Measurements from ENCODE around the gene ZNF391.
A peak's percentile ranks its signal among the peaks of the same experiment; 100 is the strongest.

The ZNF391 gene

GRCh38 chr6:27439371-27439770 is 50.8 kb downstream of the ZNF391 start:
- POLR2A ChIA-PET, result no interaction called here
- 91% methylated on average over 3 of the region's 4 CpGs for WGBS (ENCODE audit: insufficient coverage)
- CTCF ChIA-PET, result interaction anchor here (0.7 kb wide), 1 partner anchor 18 kb away, joined by 3 read pairs; no protein-coding TSS in a partner anchor

GRCh38 chr6:27441001-27441400 is 52.4 kb downstream of the ZNF391 start:
- no peak overlapping the region for H3K4me3 ChIP-seq (ENCODE audit: control insufficient read depth in 1 of 7, extremely low read depth in 1 of 7, insufficient read depth in 4 of 7, low read depth in 2 of 7, low read length in 6 of 7)
- CTCF ChIA-PET, result no interaction called here
- no peaks in the 10 kb centered on the region for H3K27me3 ChIP-seq (replicated peaks in 2 of 5; ENCODE audit: control insufficient read depth in 4 of 5, insufficient read depth in 5 of 5, low read length in 4 of 5)
- no peaks in the 10 kb centered on the region for H3K4me1 ChIP-seq (ENCODE audit: control extremely low read depth in 1 of 4, control insufficient read depth in 4 of 4, insufficient read depth in 4 of 4, low read length in 3 of 4)
- POLR2A ChIA-PET, result no interaction called here
- no peak for DNase-seq
- WGBS (ENCODE audit: insufficient coverage), result 95% methylated on average over 3 of the region's 3 CpGs
- H3K36me3 ChIP-seq (ENCODE audit: control insufficient read depth in 4 of 4, insufficient read depth in 4 of 4, low read length in 3 of 4), result peaks cover 0 to 9% (median 2%) of the 10 kb centered on the region in 4 experiments
- no peak overlapping the region for H3K27ac ChIP-seq (ENCODE audit: insufficient read depth in 1 of 2, low read depth in 1 of 2, low read length in 2 of 2, poor library complexity in 1 of 2, severe bottlenecking in 2 of 2)
- H3K9me3 ChIP-seq (ENCODE audit: control extremely low read depth in 1 of 5, control insufficient read depth in 4 of 5, insufficient read depth in 2 of 5, low read depth in 1 of 5, low read length in 4 of 5), result peaks cover 14 to 58% (median 20%) of the 10 kb centered on the region in 5 experiments

More at GRCh38 chr6:27439371-27439770, 50.8 kb downstream of the ZNF391 start:
- no peaks in the 10 kb centered on the region for H3K27me3 ChIP-seq (replicated peaks in 2 of 5; ENCODE audit: control insufficient read depth in 4 of 5, insufficient read depth in 5 of 5, low read length in 4 of 5)
- H3K9me3 ChIP-seq (ENCODE audit: control extremely low read depth in 1 of 5, control insufficient read depth in 4 of 5, insufficient read depth in 2 of 5, low read depth in 1 of 5, low read length in 4 of 5), result peaks cover 10 to 51% (median 14%) of the 10 kb centered on the region in 5 experiments
- no peaks in the 10 kb centered on the region for H3K4me1 ChIP-seq (ENCODE audit: control extremely low read depth in 1 of 4, control insufficient read depth in 4 of 4, insufficient read depth in 4 of 4, low read length in 3 of 4)
- H3K27ac ChIP-seq (ENCODE audit: insufficient read depth in 1 of 2, low read depth in 1 of 2, low read length in 2 of 2, poor library complexity in 1 of 2, severe bottlenecking in 2 of 2), result no peak overlapping the region
- DNase-seq, result no peak
- peaks cover 0 to 5% (median 1%) of the 10 kb centered on the region in 4 experiments for H3K36me3 ChIP-seq (ENCODE audit: control insufficient read depth in 4 of 4, insufficient read depth in 4 of 4, low read length in 3 of 4)
- H3K4me3 ChIP-seq (ENCODE audit: control insufficient read depth in 1 of 7, extremely low read depth in 1 of 7, insufficient read depth in 4 of 7, low read depth in 2 of 7, low read length in 6 of 7), result no peak overlapping the region

- no peak for DNase-seq
- WGBS (ENCODE audit: insufficient coverage), result 100% methylated on average over 1 of the region's 1 CpG
Measured at GRCh38 chr6:27442932-27443331, 54.4 kb downstream of the ZNF391 start.

GRCh38 chr6:27448456-27448855 is 59.9 kb downstream of the ZNF391 start:
- H3K9me3 ChIP-seq (ENCODE audit: control extremely low read depth in 1 of 5, control insufficient read depth in 4 of 5, insufficient read depth in 2 of 5, low read depth in 1 of 5, low read length in 4 of 5), result peaks cover 40 to 94% (median 54%) of the 10 kb centered on the region in 5 experiments
- WGBS (ENCODE audit: insufficient coverage), result 100% methylated on average over 1 of the region's 1 CpG

More at GRCh38 chr6:27442932-27443331, 54.4 kb downstream of the ZNF391 start:
- no peak overlapping the region for H3K27ac ChIP-seq (ENCODE audit: insufficient read depth in 1 of 2, low read depth in 1 of 2, low read length in 2 of 2, poor library complexity in 1 of 2, severe bottlenecking in 2 of 2)
- H3K4me3 ChIP-seq (ENCODE audit: control insufficient read depth in 1 of 7, extremely low read depth in 1 of 7, insufficient read depth in 4 of 7, low read depth in 2 of 7, low read length in 6 of 7), result no peak overlapping the region
- H3K9me3 ChIP-seq (ENCODE audit: control extremely low read depth in 1 of 5, control insufficient read depth in 4 of 5, insufficient read depth in 2 of 5, low read depth in 1 of 5, low read length in 4 of 5), result peaks cover 16 to 65% (median 25%) of the 10 kb centered on the region in 5 experiments
- peaks cover 3 to 17% (median 3%) of the 10 kb centered on the region in 4 experiments for H3K36me3 ChIP-seq (ENCODE audit: control insufficient read depth in 4 of 4, insufficient read depth in 4 of 4, low read length in 3 of 4)
- H3K4me1 ChIP-seq (ENCODE audit: control extremely low read depth in 1 of 4, control insufficient read depth in 4 of 4, insufficient read depth in 4 of 4, low read length in 3 of 4), result no peaks in the 10 kb centered on the region
- ChIA-PET CTCF (no interaction called here), POLR2A (no interaction called here)
- H3K27me3 ChIP-seq (replicated peaks in 2 of 5; ENCODE audit: control insufficient read depth in 4 of 5, insufficient read depth in 5 of 5, low read length in 4 of 5), result no peaks in the 10 kb centered on the region

GRCh38 chr6:27451660-27452390 is 63.3 kb downstream of the ZNF391 start:
- no CpG with 5 or more reads among the region's 9 CpGs for WGBS (ENCODE audit: insufficient coverage)
- Histone ChIP-seq H3K4me1 (ENCODE audit: control extremely low read depth in 1 of 4, control insufficient read depth in 4 of 4, insufficient read depth in 4 of 4, low read length in 3 of 4) (no peaks in the 10 kb centered on the region), H3K27ac (ENCODE audit: insufficient read depth in 1 of 2, low read depth in 1 of 2, low read length in 2 of 2, poor library complexity in 1 of 2, severe bottlenecking in 2 of 2) (no peak overlapping the region), H3K4me3 (ENCODE audit: control insufficient read depth in 1 of 7, extremely low read depth in 1 of 7, insufficient read depth in 4 of 7, low read depth in 2 of 7, low read length in 6 of 7) (peak overlapping the region in 1 of 7 experiments; percentile 27), H3K9me3 (ENCODE audit: control extremely low read depth in 1 of 5, control insufficient read depth in 4 of 5, insufficient read depth in 2 of 5, low read depth in 1 of 5, low read length in 4 of 5) (peaks cover 44 to 98% (median 66%) of the 10 kb centered on the region in 5 experiments), H3K27me3 (replicated peaks in 2 of 5; ENCODE audit: control insufficient read depth in 4 of 5, insufficient read depth in 5 of 5, low read length in 4 of 5) (no peaks in the 10 kb centered on the region), H3K36me3 (ENCODE audit: control insufficient read depth in 4 of 4, insufficient read depth in 4 of 4, low read length in 3 of 4) (peaks cover 61 to 86% (median 68%) of the 10 kb centered on the region in 4 experiments)
- DNase-seq, result peak in 1 of 3 donors; percentile 18
- POLR2A ChIA-PET, result no interaction called here
- CTCF ChIA-PET, result no interaction called here

More at GRCh38 chr6:27448456-27448855, 59.9 kb downstream of the ZNF391 start:
- Histone ChIP-seq H3K4me1 (ENCODE audit: control extremely low read depth in 1 of 4, control insufficient read depth in 4 of 4, insufficient read depth in 4 of 4, low read length in 3 of 4) (no peaks in the 10 kb centered on the region), H3K27ac (ENCODE audit: insufficient read depth in 1 of 2, low read depth in 1 of 2, low read length in 2 of 2, poor library complexity in 1 of 2, severe bottlenecking in 2 of 2) (no peak overlapping the region), H3K36me3 (ENCODE audit: control insufficient read depth in 4 of 4, insufficient read depth in 4 of 4, low read length in 3 of 4) (peaks cover 30 to 61% (median 39%) of the 10 kb centered on the region in 4 experiments), H3K4me3 (ENCODE audit: control insufficient read depth in 1 of 7, extremely low read depth in 1 of 7, insufficient read depth in 4 of 7, low read depth in 2 of 7, low read length in 6 of 7) (no peak overlapping the region), H3K27me3 (replicated peaks in 2 of 5; ENCODE audit: control insufficient read depth in 4 of 5, insufficient read depth in 5 of 5, low read length in 4 of 5) (no peaks in the 10 kb centered on the region)
- DNase-seq, result no peak
- ChIA-PET POLR2A (no interaction called here), CTCF (interaction anchor here (0.7 to 1.3 kb wide), 2 partner anchors 10 to 13 kb away, joined by 3 read pairs; no protein-coding TSS in a partner anchor)

GRCh38 chr6:27452496-27452897 is 63.9 kb downstream of the ZNF391 start:
- no CpG with 5 or more reads among the region's 3 CpGs for WGBS (ENCODE audit: insufficient coverage)
- POLR2A ChIA-PET, result no interaction called here
- H3K36me3 ChIP-seq (ENCODE audit: control insufficient read depth in 4 of 4, insufficient read depth in 4 of 4, low read length in 3 of 4), result peaks cover 68 to 93% (median 74%) of the 10 kb centered on the region in 4 experiments
- no peaks in the 10 kb centered on the region for H3K4me1 ChIP-seq (ENCODE audit: control extremely low read depth in 1 of 4, control insufficient read depth in 4 of 4, insufficient read depth in 4 of 4, low read length in 3 of 4)
- H3K27ac ChIP-seq (ENCODE audit: insufficient read depth in 1 of 2, low read depth in 1 of 2, low read length in 2 of 2, poor library complexity in 1 of 2, severe bottlenecking in 2 of 2), result no peak overlapping the region
- H3K9me3 ChIP-seq (ENCODE audit: control extremely low read depth in 1 of 5, control insufficient read depth in 4 of 5, insufficient read depth in 2 of 5, low read depth in 1 of 5, low read length in 4 of 5), result peaks cover 47 to 100% (median 70%) of the 10 kb centered on the region in 5 experiments
- peak overlapping the region in 1 of 7 experiments; percentile 48 for H3K4me3 ChIP-seq (ENCODE audit: control insufficient read depth in 1 of 7, extremely low read depth in 1 of 7, insufficient read depth in 4 of 7, low read depth in 2 of 7, low read length in 6 of 7)
- H3K27me3 ChIP-seq (replicated peaks in 2 of 5; ENCODE audit: control insufficient read depth in 4 of 5, insufficient read depth in 5 of 5, low read length in 4 of 5), result no peaks in the 10 kb centered on the region
- CTCF ChIA-PET, result no interaction called here
- peak in 2 of 3 donors; percentile 47 to 68 for DNase-seq

Measured in common myeloid progenitor, CD34-positive (primary cell).